ENCODE data around the gene PRAME. TPM values are rescaled to one million over a fixed set of nuclear protein-coding genes. Genes with fewer than 3 reads are reported as not detected.

PRAME gene
- total and polyA plus RNA-seq, 2 donors (not counting 3 experiments of a cell fraction or from before 2014, with no cell fraction given): 0.07 TPM; not detected in 1

GRCh38 chr22:22569218-22569617 lies 10.2 kb upstream of the PRAME start:
- Histone ChIP-seq H3K9me1 (replicated peaks; ENCODE audit: control insufficient read depth, extremely low read depth, insufficient read depth, low read length) (no peaks in the 10 kb centered on the region), H3K4me1 (ENCODE audit: control insufficient read depth, extremely low read depth, insufficient read depth, low read length) (no peaks in the 10 kb centered on the region), H3K9me3 (replicated peaks; ENCODE audit: control insufficient read depth, insufficient read depth, low read length) (no peaks in the 10 kb centered on the region), H4K20me1 (replicated peaks; ENCODE audit: control insufficient read depth, extremely low read depth, insufficient read depth, low read length) (no peaks in the 10 kb centered on the region), H3K9ac (replicated peaks; ENCODE audit: extremely low read depth, insufficient read depth, low read length) (no peak overlapping the region), H3K27me3 (ENCODE audit: control insufficient read depth in 2 of 2, insufficient read depth in 2 of 2, low read length in 2 of 2) (peaks cover 9 to 16% of the 10 kb centered on the region in 2 experiments), H3K79me2 (ENCODE audit: control insufficient read depth, insufficient read depth, low read length) (no peaks in the 10 kb centered on the region), H3K4me2 (ENCODE audit: insufficient read depth, low read length) (no peak overlapping the region), H3K4me3 (replicated peaks in 1 of 3; ENCODE audit: insufficient read depth in 1 of 3, low read depth in 1 of 3, low read length in 3 of 3) (no peak overlapping the region), H3K27ac (ENCODE audit: insufficient read depth, low read depth, low read length) (no peak overlapping the region), H3K36me3 (ENCODE audit: control insufficient read depth in 2 of 2, extremely low read depth in 1 of 2, insufficient read depth in 2 of 2, low read length in 2 of 2) (no peaks in the 10 kb centered on the region), H2AFZ (ENCODE audit: low read depth, low read length) (no peak overlapping the region)
- ChIA-PET POLR2A (no interaction called here), CTCF (interaction anchor here (3.4 kb wide), 1 partner anchor 17 kb away, joined by 13 read pairs; no protein-coding TSS in a partner anchor)
- FAIRE-seq: no peak
- intact Hi-C loops (cut with micrococcal nuclease): no loop called here
- no peak for DNase-seq (ENCODE audit: low read depth, low spot score)
- TF ChIP-seq EZH2 (IDR thresholded peaks at IDR 0.05; ENCODE audit: borderline replicate concordance, low read depth, low read length, severe bottlenecking): no peak
- TF ChIP-seq CTCF (IDR thresholded peaks at IDR 0.05; ENCODE audit: extremely low read depth in 1 of 2, insufficient read depth in 1 of 2, low read depth in 1 of 2, low read length in 2 of 2): no peak
- no peak for TF ChIP-seq FOS (IDR thresholded peaks at IDR 0.05; ENCODE audit: borderline replicate concordance, insufficient read depth, low read length)
- TF ChIP-seq, protein P1, sequence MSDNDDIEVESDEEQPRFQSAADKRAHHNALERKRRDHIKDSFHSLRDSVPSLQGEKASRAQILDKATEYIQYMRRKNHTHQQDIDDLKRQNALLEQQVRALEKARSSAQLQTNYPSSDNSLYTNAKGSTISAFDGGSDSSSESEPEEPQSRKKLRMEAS (IDR thresholded peaks at IDR 0.05; ENCODE audit: insufficient read depth, insufficient read length): no peak
- no peak for TF ChIP-seq POLR2AphosphoS5 (IDR thresholded peaks at IDR 0.05; ENCODE audit: insufficient read depth, low read depth, low read length)
- no peak for TF ChIP-seq GATA2 (IDR thresholded peaks at IDR 0.05; ENCODE audit: insufficient read depth, insufficient read length, low read depth, low read length)
- no peak for TF ChIP-seq POLR2A (IDR thresholded peaks at IDR 0.05; ENCODE audit: low read depth, low read length)
- no peak for TF ChIP-seq JUN (IDR thresholded peaks at IDR 0.05; ENCODE audit: borderline replicate concordance, insufficient read depth, insufficient read length, low read depth)
- TF ChIP-seq MYC (IDR thresholded peaks at IDR 0.05; ENCODE audit: low read depth, low read length): no peak
- no TSS peak for BruUV-seq (replicated peaks)
- dilution Hi-C loops (cut with MboI; ENCODE audit: extremely low pct_ligation_motif_present, low sequenced_read_pairs): no loop called here

Data from endothelial cell of umbilical vein (primary cell).